Measurements from ENCODE around the gene OSBP2. TPM values are rescaled to one million over a fixed set of nuclear protein-coding genes. Genes with fewer than 3 reads are reported as not detected.

OSBP2 gene
- total RNA-seq, 2 donors from 2014 or later: 6.8 to 11.1 TPM

DNA sequence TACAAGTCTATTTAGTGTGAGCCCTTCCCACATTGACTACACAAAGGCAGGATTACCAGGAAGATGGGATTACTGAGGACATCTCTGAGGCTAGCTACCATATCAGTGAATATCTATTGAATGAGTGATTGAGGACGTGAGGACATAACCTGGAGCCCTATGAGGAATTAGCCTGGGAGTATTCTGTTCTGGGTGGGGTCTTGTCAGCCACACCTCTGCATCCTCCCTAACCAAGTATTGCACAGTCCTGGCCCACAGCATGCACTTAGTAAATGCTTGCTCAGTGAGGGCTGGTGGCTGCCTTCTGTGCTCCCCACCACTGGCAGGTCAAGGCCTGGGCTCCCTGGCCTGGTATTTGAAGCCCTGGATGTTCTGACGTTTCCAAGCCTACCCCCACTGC lies 41.8 kb upstream of the OSBP2 start:
- Histone ChIP-seq H3K4me1 (ENCODE audit: control insufficient read depth, insufficient read depth, low read length) (peaks cover 5% of the 10 kb centered on the region), H3K27me3 (ENCODE audit: control insufficient read depth, insufficient read depth, low read length, poor library complexity, severe bottlenecking) (no peaks in the 10 kb centered on the region), H3K36me3 (ENCODE audit: control insufficient read depth, insufficient read depth, low read length) (no peaks in the 10 kb centered on the region), H3K9ac (ENCODE audit: extremely low read depth, low read length, poor library complexity, severe bottlenecking) (no peak overlapping the region), H3K4me3 (ENCODE audit: low read length) (no peak overlapping the region), H3K9me3 (ENCODE audit: control insufficient read depth, low read length) (no peaks in the 10 kb centered on the region), H3K27ac (ENCODE audit: low read depth, low read length) (no peak overlapping the region)
- H3K27me3 Mint-ChIP-seq (ENCODE audit: insufficient read depth): no peaks in the 10 kb centered on the region
- TF ChIP-seq, protein P1, sequence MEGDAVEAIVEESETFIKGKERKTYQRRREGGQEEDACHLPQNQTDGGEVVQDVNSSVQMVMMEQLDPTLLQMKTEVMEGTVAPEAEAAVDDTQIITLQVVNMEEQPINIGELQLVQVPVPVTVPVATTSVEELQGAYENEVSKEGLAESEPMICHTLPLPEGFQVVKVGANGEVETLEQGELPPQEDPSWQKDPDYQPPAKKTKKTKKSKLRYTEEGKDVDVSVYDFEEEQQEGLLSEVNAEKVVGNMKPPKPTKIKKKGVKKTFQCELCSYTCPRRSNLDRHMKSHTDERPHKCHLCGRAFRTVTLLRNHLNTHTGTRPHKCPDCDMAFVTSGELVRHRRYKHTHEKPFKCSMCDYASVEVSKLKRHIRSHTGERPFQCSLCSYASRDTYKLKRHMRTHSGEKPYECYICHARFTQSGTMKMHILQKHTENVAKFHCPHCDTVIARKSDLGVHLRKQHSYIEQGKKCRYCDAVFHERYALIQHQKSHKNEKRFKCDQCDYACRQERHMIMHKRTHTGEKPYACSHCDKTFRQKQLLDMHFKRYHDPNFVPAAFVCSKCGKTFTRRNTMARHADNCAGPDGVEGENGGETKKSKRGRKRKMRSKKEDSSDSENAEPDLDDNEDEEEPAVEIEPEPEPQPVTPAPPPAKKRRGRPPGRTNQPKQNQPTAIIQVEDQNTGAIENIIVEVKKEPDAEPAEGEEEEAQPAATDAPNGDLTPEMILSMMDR (conservative IDR thresholded peaks at IDR 0.05): no peak
- no peak for DNase-seq
- H3K4me3 Mint-ChIP-seq: no peak overlapping the region
- 74 to 85% methylated on average over 2 of the region's 2 CpGs for whole genome bisulfite sequencing, 2 experiments (ENCODE audit: insufficient coverage in 1 of 2, insufficient read length in 1 of 2)
- H3K4me1 Mint-ChIP-seq: peaks cover 20% of the 10 kb centered on the region
- H3K27ac Mint-ChIP-seq: no peak overlapping the region
- peaks cover 2% of the 10 kb centered on the region for H3K36me3 Mint-ChIP-seq (ENCODE audit: low read depth)
- H3K9me3 Mint-ChIP-seq: no peaks in the 10 kb centered on the region

DNA sequence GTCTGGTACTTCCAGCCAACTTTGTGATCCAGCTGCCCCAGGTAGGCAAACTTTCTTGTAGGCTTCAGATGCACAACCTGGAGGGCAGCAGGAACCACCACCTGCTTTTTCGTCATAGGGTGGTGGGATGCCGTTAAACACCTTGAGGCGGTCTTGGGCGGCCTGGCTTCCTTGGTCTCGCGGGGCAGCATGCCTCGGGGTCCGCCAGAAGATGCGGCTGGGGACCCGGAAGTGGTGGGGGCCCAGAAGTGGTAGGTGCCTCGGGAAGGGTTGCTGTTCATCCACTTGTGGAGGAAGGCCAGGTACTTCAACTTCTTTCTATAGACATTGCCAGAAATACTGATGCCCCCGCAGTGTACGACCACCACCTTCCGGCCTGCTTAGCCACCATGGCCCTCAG lies 40.3 kb upstream of the OSBP2 start:
- Mint-ChIP-seq H3K27me3 (ENCODE audit: insufficient read depth) (no peaks in the 10 kb centered on the region), H3K9me3 (no peaks in the 10 kb centered on the region), H3K4me3 (no peak overlapping the region), H3K4me1 (peaks cover 20% of the 10 kb centered on the region), H3K27ac (no peak overlapping the region), H3K36me3 (ENCODE audit: low read depth) (peaks cover 10% of the 10 kb centered on the region)
- WGBS, 2 experiments (ENCODE audit: insufficient coverage in 1 of 2, insufficient read length in 1 of 2): 94 to 96% methylated on average over 10 to 14 of the region's 14 CpGs
- DNase-seq: no peak
- Histone ChIP-seq H3K4me3 (ENCODE audit: low read length) (no peak overlapping the region), H3K9me3 (ENCODE audit: control insufficient read depth, low read length) (no peaks in the 10 kb centered on the region), H3K9ac (ENCODE audit: extremely low read depth, low read length, poor library complexity, severe bottlenecking) (no peak overlapping the region), H3K27ac (ENCODE audit: low read depth, low read length) (no peak overlapping the region), H3K27me3 (ENCODE audit: control insufficient read depth, insufficient read depth, low read length, poor library complexity, severe bottlenecking) (no peaks in the 10 kb centered on the region), H3K36me3 (ENCODE audit: control insufficient read depth, insufficient read depth, low read length) (no peaks in the 10 kb centered on the region), H3K4me1 (ENCODE audit: control insufficient read depth, insufficient read depth, low read length) (peaks cover 5% of the 10 kb centered on the region)
- TF ChIP-seq, protein P1 (conservative IDR thresholded peaks at IDR 0.05): no peak

DNA sequence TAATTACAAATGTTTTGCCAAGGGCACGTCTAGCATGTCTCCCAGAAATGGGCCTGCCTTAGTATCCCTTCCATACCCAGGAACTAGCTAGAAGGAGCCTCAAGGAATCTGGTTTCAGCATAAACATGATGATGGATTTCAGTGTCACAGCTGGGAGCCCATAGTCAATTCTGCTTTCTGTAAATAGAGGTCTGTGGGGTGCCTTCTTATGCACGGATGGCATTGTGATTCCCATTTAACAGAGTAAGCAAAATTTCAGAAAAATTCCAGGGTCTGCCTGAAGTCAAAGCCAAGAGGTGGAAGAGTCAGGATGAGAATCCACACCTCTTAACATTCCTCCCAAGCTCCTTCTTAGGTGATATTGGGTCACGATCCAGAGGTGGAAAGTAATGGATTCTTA lies 39.1 kb upstream of the OSBP2 start:
- TF ChIP-seq, protein P1 (conservative IDR thresholded peaks at IDR 0.05): no peak
- DNase-seq: peak; percentile 70
- H3K36me3 Mint-ChIP-seq (ENCODE audit: low read depth): peaks cover 17% of the 10 kb centered on the region
- 19 to 31% methylated on average over 2 of the region's 3 CpGs for WGBS, 2 experiments (ENCODE audit: insufficient coverage in 1 of 2, insufficient read length in 1 of 2)
- H3K9me3 Mint-ChIP-seq: no peaks in the 10 kb centered on the region
- H3K4me1 Mint-ChIP-seq: peaks cover 18% of the 10 kb centered on the region
- no peak overlapping the region for H3K4me3 Mint-ChIP-seq
- no peaks in the 10 kb centered on the region for H3K27me3 Mint-ChIP-seq (ENCODE audit: insufficient read depth)
- H3K27ac Mint-ChIP-seq: no peak overlapping the region
- H3K27ac ChIP-seq (ENCODE audit: low read depth, low read length): no peak overlapping the region
- H3K9ac ChIP-seq (ENCODE audit: extremely low read depth, low read length, poor library complexity, severe bottlenecking): no peak overlapping the region
- no peaks in the 10 kb centered on the region for H3K9me3 ChIP-seq (ENCODE audit: control insufficient read depth, low read length)
- no peaks in the 10 kb centered on the region for H3K27me3 ChIP-seq (ENCODE audit: control insufficient read depth, insufficient read depth, low read length, poor library complexity, severe bottlenecking)
- peaks cover 2% of the 10 kb centered on the region for H3K4me1 ChIP-seq (ENCODE audit: control insufficient read depth, insufficient read depth, low read length)
- H3K4me3 ChIP-seq (ENCODE audit: low read length): no peak overlapping the region
- H3K36me3 ChIP-seq (ENCODE audit: control insufficient read depth, insufficient read depth, low read length): no peaks in the 10 kb centered on the region
